Activated T-helper 17 cell treated with anti-CD3 and anti-CD28 coated beads, Interleukin-2, amount 50 U/mL, for 72 hours (primary cell): ENCODE results near the gene GPRIN1. TPM values are rescaled to one million over a fixed set of nuclear protein-coding genes. Genes with fewer than 3 reads are reported as not detected.
A peak's percentile ranks its signal among the peaks of the same experiment; 100 is the strongest.
"Not testable (repeated sequence)": the region's sequence is repeated elsewhere in the genome, so short reads cannot be mapped to it uniquely, and the experiment has no call there.

Source experiments
- ATAC-seq: fragments of 150-1000 bp; cut with Tn5 transposase; replicated peaks from 2 replicates; pipeline ENCODE4 v1.10.0; 2021; ENCODE audit warnings: mild to moderate bottlenecking, moderate library complexity
- H3K27ac Mint-ChIP-seq: one replicate; pipeline ENCODE4 v1.8.0; 2022; ENCODE audit warnings: mixed read lengths
- H3K27me3 Mint-ChIP-seq: one replicate; pipeline ENCODE4 v1.8.0; 2022; ENCODE audit warnings: mixed read lengths
- H3K36me3 Mint-ChIP-seq: one replicate; pipeline ENCODE4 v1.8.0; 2022; ENCODE audit warnings: low read depth, mild to moderate bottlenecking, mixed read lengths
- H3K4me1 Mint-ChIP-seq: one replicate; pipeline ENCODE4 v1.8.0; 2022; ENCODE audit warnings: mixed read lengths
- H3K4me3 Mint-ChIP-seq: one replicate; pipeline ENCODE4 v1.8.0; 2022; ENCODE audit warnings: mild to moderate bottlenecking, mixed read lengths
- H3K9me3 Mint-ChIP-seq: one replicate; pipeline ENCODE4 v1.8.0; 2022; ENCODE audit warnings: mixed read lengths
- total RNA-seq, 2 donors: library from RNA; stranded (reverse); gene quantifications; one replicate each; pipeline ENCODE4 v1.2.3, GENCODE V29; 2022

Gene GPRIN1
- total RNA-seq, 2 donors from 2014 or later = 4.8 to 8.9 TPM

DNA sequence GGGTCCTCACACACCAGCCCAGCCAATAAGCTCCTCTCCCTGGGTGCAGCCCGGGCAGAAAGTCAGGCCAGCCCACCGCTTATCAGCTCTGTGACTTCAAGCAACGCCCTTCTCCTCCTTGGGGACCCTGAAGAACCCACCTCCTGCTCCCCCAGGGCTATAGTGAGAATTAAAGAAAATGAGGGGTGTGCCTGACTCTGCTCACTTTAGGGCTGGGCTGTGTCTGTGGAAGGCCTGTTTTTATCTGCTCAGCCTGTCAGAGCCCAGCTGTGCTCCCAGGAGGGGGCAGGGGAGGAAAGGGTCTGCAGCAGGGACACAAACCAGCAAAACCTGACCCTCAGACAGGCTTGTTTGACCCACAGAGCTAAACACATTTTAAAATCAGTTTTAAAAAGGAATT lies 3.9 kb downstream of the GPRIN1 start:
- H3K4me1 Mint-ChIP-seq = peaks cover 8% of the 10 kb centered on the region

GRCh38 chr5:176603091-176603490 lies 6.9 kb downstream of the GPRIN1 start:
- Mint-ChIP-seq H3K4me3 (no peak overlapping the region), H3K4me1 (peaks cover 7% of the 10 kb centered on the region), H3K27ac (no peak overlapping the region), H3K27me3 (no peaks in the 10 kb centered on the region), H3K36me3 (peaks cover 6% of the 10 kb centered on the region), H3K9me3 (no peaks in the 10 kb centered on the region)
- ATAC-seq = no peak

More for the DNA sequence above, 3.9 kb downstream of the GPRIN1 start:
- H3K9me3 Mint-ChIP-seq = no peaks in the 10 kb centered on the region
- ATAC-seq = no peak
- H3K4me3 Mint-ChIP-seq = no peak overlapping the region
- H3K27me3 Mint-ChIP-seq = no peaks in the 10 kb centered on the region
- H3K36me3 Mint-ChIP-seq = peaks cover 7% of the 10 kb centered on the region
- H3K27ac Mint-ChIP-seq = no peak overlapping the region

DNA sequence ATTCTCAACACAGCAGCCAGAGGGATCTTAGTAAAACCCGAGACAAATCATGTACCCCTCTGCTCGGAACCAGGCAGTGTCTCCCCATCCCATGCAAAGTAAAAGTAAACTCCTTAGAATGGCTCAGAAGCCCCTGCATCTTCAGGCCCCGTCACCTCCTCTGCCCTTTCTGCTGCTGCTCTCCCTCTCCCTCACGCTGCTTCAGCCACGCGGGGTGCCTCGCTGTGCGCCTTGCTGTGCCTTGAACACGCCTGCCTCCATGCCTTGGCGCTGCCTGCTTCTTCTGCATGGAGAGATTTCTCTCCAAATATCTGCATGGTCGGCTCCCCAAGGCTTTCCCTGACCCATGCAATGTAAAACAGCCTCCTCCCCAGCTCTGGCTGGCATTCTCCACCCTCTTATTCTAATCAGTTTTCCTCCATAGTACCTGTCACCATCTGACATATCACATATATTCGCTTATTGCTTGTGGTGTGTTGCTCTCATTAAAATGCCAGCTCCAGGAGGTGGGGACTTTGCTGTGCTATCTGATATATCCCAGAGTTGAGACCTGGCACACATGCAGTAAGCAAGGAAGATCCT lies 8.0 kb downstream of the GPRIN1 start:
- peaks cover 6% of the 10 kb centered on the region for H3K36me3 Mint-ChIP-seq
- H3K9me3 Mint-ChIP-seq = no peaks in the 10 kb centered on the region
- no peak overlapping the region for H3K27ac Mint-ChIP-seq
- no peak for ATAC-seq
- peaks cover 7% of the 10 kb centered on the region for H3K4me1 Mint-ChIP-seq
- no peak overlapping the region for H3K4me3 Mint-ChIP-seq
- no peaks in the 10 kb centered on the region for H3K27me3 Mint-ChIP-seq

DNA sequence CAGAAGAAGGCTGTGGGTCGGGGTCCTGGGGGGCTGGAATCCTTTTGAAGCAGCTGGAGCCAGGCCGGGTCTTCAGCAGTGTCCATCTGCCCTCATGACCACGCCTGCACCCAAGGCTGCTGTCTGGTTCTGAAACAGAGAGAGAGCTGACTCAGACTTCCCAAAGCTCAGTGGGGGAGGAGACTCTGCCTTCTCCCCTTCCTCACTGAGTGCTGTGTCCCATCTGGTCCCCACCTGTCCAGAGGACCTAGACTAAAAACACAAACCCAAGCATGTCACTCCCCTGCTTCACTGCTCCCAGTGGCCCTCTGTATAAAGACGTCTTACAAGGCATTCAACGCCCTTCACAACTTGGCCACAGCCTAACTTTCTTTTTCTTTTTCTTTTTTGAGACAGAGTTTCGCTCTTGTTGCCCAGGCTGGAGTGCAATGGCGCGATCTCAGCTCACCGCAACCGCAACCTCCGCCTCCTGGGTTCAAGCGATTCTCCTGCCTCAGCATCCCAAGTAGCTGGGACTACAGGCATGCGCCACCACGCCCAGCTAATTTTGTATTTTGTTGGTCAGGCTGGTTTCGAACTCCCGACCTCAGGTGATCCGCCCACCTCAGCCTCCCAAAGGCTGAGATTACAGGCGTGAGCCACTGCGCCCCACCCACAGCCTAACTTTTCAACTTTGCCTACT lies 10.1 kb downstream of the GPRIN1 start:
- ATAC-seq = peak; percentile 44
- H3K27ac Mint-ChIP-seq = peak overlapping the region; percentile 63

GRCh38 chr5:176597417-176598389 lies 12.3 kb downstream of the GPRIN1 start:
- Mint-ChIP-seq H3K27me3 (no peaks in the 10 kb centered on the region), H3K36me3 (peaks cover 6% of the 10 kb centered on the region), H3K27ac (no peak overlapping the region), H3K4me1 (peaks cover 7% of the 10 kb centered on the region), H3K4me3 (peak overlapping the region; percentile 42), H3K9me3 (no peaks in the 10 kb centered on the region)
- ATAC-seq = no peak

More for the DNA sequence above, 10.1 kb downstream of the GPRIN1 start:
- H3K9me3 Mint-ChIP-seq, H3K4me1 Mint-ChIP-seq, H3K36me3 Mint-ChIP-seq, H3K27me3 Mint-ChIP-seq: not testable (repeated sequence)
- peak overlapping the region; percentile 10 for H3K4me3 Mint-ChIP-seq

GRCh38 chr5:176596689-176597416 lies 13.1 kb downstream of the GPRIN1 start:
- Mint-ChIP-seq H3K9me3 (no peaks in the 10 kb centered on the region), H3K27ac (peak overlapping the region; percentile 37), H3K27me3 (no peaks in the 10 kb centered on the region), H3K4me3 (peak overlapping the region; percentile 67), H3K36me3 (peaks cover 6% of the 10 kb centered on the region), H3K4me1 (peaks cover 7% of the 10 kb centered on the region)
- ATAC-seq = peak; percentile 83

- no peaks in the 10 kb centered on the region for H3K9me3 Mint-ChIP-seq
- peak overlapping the region; percentile 67 for H3K4me3 Mint-ChIP-seq
- H3K27ac Mint-ChIP-seq = peak overlapping the region; percentile 37
- ATAC-seq = no peak
- peaks cover 7% of the 10 kb centered on the region for H3K4me1 Mint-ChIP-seq
- H3K27me3 Mint-ChIP-seq = no peaks in the 10 kb centered on the region
- H3K36me3 Mint-ChIP-seq = peaks cover 6% of the 10 kb centered on the region
These were observed 13.8 kb downstream of the GPRIN1 start for GRCh38 chr5:176596069-176596644.

- ATAC-seq = no peak
- peaks cover 7% of the 10 kb centered on the region for H3K4me1 Mint-ChIP-seq
- peaks cover 6% of the 10 kb centered on the region for H3K36me3 Mint-ChIP-seq
- no peak overlapping the region for H3K27ac Mint-ChIP-seq
- H3K27me3 Mint-ChIP-seq = no peaks in the 10 kb centered on the region
- H3K4me3 Mint-ChIP-seq = peak overlapping the region; percentile 67
- no peaks in the 10 kb centered on the region for H3K9me3 Mint-ChIP-seq
These were observed 14.5 kb downstream of the GPRIN1 start for GRCh38 chr5:176595386-176595943.

DNA sequence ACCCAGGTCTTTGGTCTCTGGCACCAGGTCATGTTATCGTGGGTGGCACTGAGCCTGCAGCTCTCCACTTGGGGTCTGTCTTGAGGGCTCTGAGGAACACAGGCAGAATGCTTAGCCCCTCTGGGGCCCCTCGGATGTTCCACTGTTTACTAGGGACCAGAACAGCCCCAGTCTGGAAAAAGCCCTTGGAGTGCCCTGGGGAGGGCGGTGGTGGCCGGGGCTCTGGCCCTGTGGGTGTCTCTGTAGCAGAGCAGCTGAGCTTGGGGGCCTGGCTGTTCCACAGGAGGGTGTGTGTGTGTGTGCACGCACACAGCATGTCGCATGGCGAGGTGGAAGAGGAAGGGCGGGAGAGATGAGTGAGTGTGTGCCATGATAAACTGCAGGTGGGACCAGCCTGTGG lies 15.4 kb downstream of the GPRIN1 start:
- H3K36me3 Mint-ChIP-seq = peaks cover 6% of the 10 kb centered on the region
- H3K27me3 Mint-ChIP-seq = no peaks in the 10 kb centered on the region
- no peaks in the 10 kb centered on the region for H3K9me3 Mint-ChIP-seq
- no peak overlapping the region for H3K27ac Mint-ChIP-seq
- ATAC-seq = no peak
- H3K4me1 Mint-ChIP-seq = no peaks in the 10 kb centered on the region
- no peak overlapping the region for H3K4me3 Mint-ChIP-seq

- Mint-ChIP-seq H3K27me3 (no peaks in the 10 kb centered on the region), H3K36me3 (no peaks in the 10 kb centered on the region), H3K4me3 (no peak overlapping the region), H3K27ac (no peak overlapping the region), H3K9me3 (no peaks in the 10 kb centered on the region), H3K4me1 (peaks cover 2% of the 10 kb centered on the region)
- no peak for ATAC-seq
These were observed 16.6 kb downstream of the GPRIN1 start for GRCh38 chr5:176593273-176593869.

- Mint-ChIP-seq H3K9me3 (no peaks in the 10 kb centered on the region), H3K4me3 (no peak overlapping the region), H3K4me1 (peaks cover 4% of the 10 kb centered on the region), H3K27ac (no peak overlapping the region), H3K27me3 (no peaks in the 10 kb centered on the region), H3K36me3 (no peaks in the 10 kb centered on the region)
- no peak for ATAC-seq
These were observed 17.4 kb downstream of the GPRIN1 start for GRCh38 chr5:176592573-176592972.

- not testable (repeated sequence) for H3K27ac Mint-ChIP-seq, H3K27me3 Mint-ChIP-seq, H3K36me3 Mint-ChIP-seq, H3K4me3 Mint-ChIP-seq, ATAC-seq, H3K9me3 Mint-ChIP-seq, H3K4me1 Mint-ChIP-seq
These were observed 18.3 kb downstream of the GPRIN1 start for GRCh38 chr5:176591667-176592066.

DNA sequence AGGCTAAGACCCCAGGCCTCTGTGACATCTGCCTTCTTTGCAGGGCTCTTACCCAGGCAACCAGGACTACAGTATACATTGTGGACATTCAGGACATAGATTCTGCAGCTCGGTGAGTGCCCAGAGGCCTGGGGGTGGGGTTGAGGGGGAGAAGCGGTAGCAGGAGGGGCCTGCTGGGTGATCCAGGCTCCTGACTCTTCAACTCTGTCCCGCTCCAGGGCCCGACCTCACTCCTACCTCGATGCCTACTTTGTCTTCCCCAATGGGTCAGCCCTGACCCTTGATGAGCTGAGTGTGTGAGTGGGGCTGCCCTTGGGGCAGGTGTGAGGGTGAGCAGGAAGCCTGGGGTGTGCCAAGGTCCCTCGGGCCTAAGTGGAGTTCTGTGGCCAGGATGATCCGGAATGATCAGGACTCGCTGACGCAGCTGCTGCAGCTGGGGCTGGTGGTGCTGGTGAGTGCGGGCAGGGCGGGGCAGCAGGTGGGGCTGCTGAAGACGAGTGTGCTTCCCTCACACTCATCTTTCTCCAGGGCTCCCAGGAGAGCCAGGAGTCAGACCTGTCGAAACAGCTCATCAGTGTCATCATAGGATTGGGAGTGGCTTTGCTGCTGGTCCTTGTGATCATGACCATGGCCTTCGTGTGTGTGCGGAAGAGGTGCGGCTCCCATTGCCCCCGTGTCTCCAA lies 19.8 kb downstream of the GPRIN1 start:
- H3K36me3 Mint-ChIP-seq = no peaks in the 10 kb centered on the region
- no peak overlapping the region for H3K27ac Mint-ChIP-seq
- H3K4me3 Mint-ChIP-seq = no peak overlapping the region
- H3K9me3 Mint-ChIP-seq = no peaks in the 10 kb centered on the region
- H3K27me3 Mint-ChIP-seq = no peaks in the 10 kb centered on the region
- peaks cover 4% of the 10 kb centered on the region for H3K4me1 Mint-ChIP-seq
- ATAC-seq = no peak
